Measurements from ENCODE around the gene KCNG4. TPM values are rescaled to one million over a fixed set of nuclear protein-coding genes. Genes with fewer than 3 reads are reported as not detected.
A peak's percentile ranks its signal among the peaks of the same experiment; 100 is the strongest.

KCNG4 gene
- total RNA-seq, 1 experiment from 2014 or later = not detected

DNA sequence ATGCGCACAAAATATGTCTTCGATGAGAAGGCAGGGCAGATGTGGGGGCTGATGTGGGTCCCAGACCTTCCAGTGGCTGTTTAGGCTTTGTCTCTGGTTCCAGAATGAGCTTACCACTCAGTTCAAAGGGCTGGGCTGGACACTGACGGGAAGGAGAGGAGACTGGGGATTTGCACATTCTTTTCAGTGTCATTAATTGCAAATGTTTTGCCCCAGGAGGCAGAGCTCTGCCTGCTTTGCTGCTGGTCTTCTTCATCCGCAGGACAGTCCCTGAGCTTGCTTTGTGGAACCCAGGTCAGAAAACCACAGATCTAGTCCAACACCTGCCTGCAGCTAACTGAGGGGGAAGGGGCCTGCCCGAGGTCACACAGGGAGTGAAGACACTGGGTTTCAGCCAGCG is 20.9 kb downstream of the KCNG4 start:
- Histone ChIP-seq H2BK15ac (ENCODE audit: low read depth, low read length) (no peak overlapping the region), H2BK5ac (ENCODE audit: insufficient read length, low read length) (no peak overlapping the region), H3K14ac (ENCODE audit: insufficient read depth, low read length) (no peak overlapping the region), H2AFZ (ENCODE audit: low read length) (no peak overlapping the region), H3K4me2 (ENCODE audit: insufficient read depth, insufficient read length, low read length) (no peak overlapping the region), H3K9me3 (ENCODE audit: control insufficient read depth, low read depth, low read length) (no peaks in the 10 kb centered on the region), H4K5ac (ENCODE audit: insufficient read length, low read depth, low read length) (no peak overlapping the region), H3K27me3 (ENCODE audit: insufficient read depth, low read length) (no peaks in the 10 kb centered on the region; the same call in 1 of the 2 replicates), H3K56ac (ENCODE audit: insufficient read length, low read depth, low read length) (no peak overlapping the region), H3K79me2 (ENCODE audit: insufficient read depth, low read length) (no peaks in the 10 kb centered on the region), H2BK12ac (ENCODE audit: insufficient read length, low read depth, low read length) (no peak overlapping the region), H3K9ac (ENCODE audit: extremely low read depth, insufficient read length, low read length) (no peak overlapping the region), H3K18ac (ENCODE audit: insufficient read length, low read depth, low read length) (no peak overlapping the region), H3K23me2 (ENCODE audit: insufficient read length, low read depth, low read length, poor library complexity, severe bottlenecking) (no peaks in the 10 kb centered on the region), H3K4ac (ENCODE audit: low read depth, low read length) (no peak overlapping the region), H4K91ac (ENCODE audit: insufficient read length, low read depth, low read length) (no peak overlapping the region), H3K4me1 (ENCODE audit: insufficient read depth, low read length) (no peaks in the 10 kb centered on the region), H2AK5ac (ENCODE audit: insufficient read length, low read length) (no peak overlapping the region), H3K27ac (ENCODE audit: insufficient read length, low read depth, low read length) (no peak overlapping the region), H4K20me1 (ENCODE audit: control insufficient read depth, insufficient read depth, insufficient read length) (no peaks in the 10 kb centered on the region), H3K79me1 (ENCODE audit: insufficient read depth, low read depth, low read length, poor library complexity, severe bottlenecking) (no peaks in the 10 kb centered on the region), H4K8ac (replicated peaks; ENCODE audit: insufficient read length, low read depth, low read length) (no peak overlapping the region), H2BK120ac (ENCODE audit: low read depth, low read length, poor library complexity, severe bottlenecking) (no peak overlapping the region), H3K23ac (ENCODE audit: insufficient read length, low read depth, low read length) (no peak overlapping the region), H3T11ph (ENCODE audit: low read length) (no peak overlapping the region), H2BK20ac (ENCODE audit: low read depth, low read length, poor library complexity, severe bottlenecking) (no peak overlapping the region)
- H3K27ac Mint-ChIP-seq = peak overlapping the region in 1 of 3 experiments; percentile 22; a peak in 1 of 7 replicates
- peaks cover 15 to 20% of the 10 kb centered on the region in 2 experiments for H3K4me1 Mint-ChIP-seq
- DNase-seq = no peak
- no CpG with 5 or more reads among the region's 6 CpGs for WGBS (ENCODE audit: extremely low coverage, insufficient read length, low lambda C conversion rate)
- no peak overlapping the region for H3K4me3 Mint-ChIP-seq
- TF ChIP-seq, protein P1, sequence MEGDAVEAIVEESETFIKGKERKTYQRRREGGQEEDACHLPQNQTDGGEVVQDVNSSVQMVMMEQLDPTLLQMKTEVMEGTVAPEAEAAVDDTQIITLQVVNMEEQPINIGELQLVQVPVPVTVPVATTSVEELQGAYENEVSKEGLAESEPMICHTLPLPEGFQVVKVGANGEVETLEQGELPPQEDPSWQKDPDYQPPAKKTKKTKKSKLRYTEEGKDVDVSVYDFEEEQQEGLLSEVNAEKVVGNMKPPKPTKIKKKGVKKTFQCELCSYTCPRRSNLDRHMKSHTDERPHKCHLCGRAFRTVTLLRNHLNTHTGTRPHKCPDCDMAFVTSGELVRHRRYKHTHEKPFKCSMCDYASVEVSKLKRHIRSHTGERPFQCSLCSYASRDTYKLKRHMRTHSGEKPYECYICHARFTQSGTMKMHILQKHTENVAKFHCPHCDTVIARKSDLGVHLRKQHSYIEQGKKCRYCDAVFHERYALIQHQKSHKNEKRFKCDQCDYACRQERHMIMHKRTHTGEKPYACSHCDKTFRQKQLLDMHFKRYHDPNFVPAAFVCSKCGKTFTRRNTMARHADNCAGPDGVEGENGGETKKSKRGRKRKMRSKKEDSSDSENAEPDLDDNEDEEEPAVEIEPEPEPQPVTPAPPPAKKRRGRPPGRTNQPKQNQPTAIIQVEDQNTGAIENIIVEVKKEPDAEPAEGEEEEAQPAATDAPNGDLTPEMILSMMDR (conservative IDR thresholded peaks at IDR 0.05) = no peak
- H3K36me3 Mint-ChIP-seq (ENCODE audit: insufficient read depth in 1 of 3, low read depth in 3 of 3) = no peaks in the 10 kb centered on the region
- no peaks in the 10 kb centered on the region for H3K9me3 Mint-ChIP-seq
- peaks cover 5% of the 10 kb centered on the region for H3K27me3 Mint-ChIP-seq (ENCODE audit: low read depth)
